Erythroblast (primary cell): ENCODE data around the gene DDX50.
"Not testable (repeated sequence)": the region's sequence is repeated elsewhere in the genome, so short reads cannot be mapped to it uniquely, and the experiment has no call there.

Experiments
- GATA1 ChIP-seq: IDR thresholded peaks from 2 replicates; pipeline ENCODE4 v1.6.1; 2011; ENCODE audit warnings: low read depth, mild to moderate bottlenecking, control low read depth, low read length, moderate library complexity
- POLR2A ChIP-seq: IDR thresholded peaks from 2 replicates; pipeline ENCODE4 v1.6.1; 2011; ENCODE audit warnings: mild to moderate bottlenecking, low read length

DNA sequence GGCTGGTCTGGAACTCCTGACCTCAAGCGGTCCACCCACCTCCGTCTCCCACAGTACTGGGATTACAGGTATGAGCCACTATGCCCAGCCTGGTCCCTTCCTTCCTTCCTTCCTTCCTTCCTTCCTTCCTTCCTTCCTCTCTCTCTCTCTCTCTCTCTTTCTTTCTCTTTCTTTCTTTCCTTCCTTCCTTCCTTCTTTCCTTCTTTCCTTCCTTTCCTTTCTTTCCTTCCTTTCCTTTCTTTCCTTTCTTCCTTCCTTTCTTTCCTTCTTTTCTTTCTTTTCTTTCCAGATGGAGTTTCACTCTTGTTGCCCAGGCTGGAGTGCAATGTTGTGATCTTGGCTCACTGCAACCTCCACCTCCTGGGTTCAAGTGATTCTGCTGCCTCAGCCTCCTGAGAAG lies 28.0 kb downstream of the DDX50 start:
- TF ChIP-seq POLR2A, GATA1: not testable (repeated sequence)
